IMR-90 (cell line): ENCODE measurements around the gene ARPP21. TPM values are rescaled to one million over a fixed set of nuclear protein-coding genes. Genes with fewer than 3 reads are reported as not detected.

Experiments used
- ATAC-seq: fragments of 200-7000 bp; cut with Tn5 transposase; 2 replicates; pipeline ENCODE4 v1.9.1; 2020; ENCODE audit warnings: low read depth, mild to moderate bottlenecking, moderate library complexity
- BruUV-seq: library from RNA; stranded (reverse); fragments of 400-500 nt; replicated peaks from 2 replicates; lab custom pipeline; 2021; lab: Mats Ljungman, UMichigan
- CTCF ChIA-PET: fragments of 300-600 bp; formaldehyde crosslinking; extraction: SDS; loops from one replicate; lab custom pipeline; 2021; ENCODE audit warnings: antibody characterized with exemption; lab: Yijun Ruan, JAX
- POLR2A ChIA-PET: fragments of 300-600 bp; sonication (Branson Sonifier 250); formaldehyde crosslinking; loops from one replicate; lab custom pipeline; 2022; ENCODE audit warnings: antibody characterized with exemption; ENCODE audit not compliant: unreplicated experiment; lab: Charles Lee
- DNase-seq: peaks from one replicate; pipeline ENCODE4 v3.0.0; 2013
- H2AFZ ChIP-seq: replicated peaks from 2 replicates; pipeline ENCODE3; 2013; ENCODE audit warnings: low read length, mild to moderate bottlenecking; ENCODE audit not compliant: poor library complexity
- H2AK5ac ChIP-seq: 2 replicates; pipeline ENCODE4 v1.6.1; 2013; ENCODE audit warnings: low read depth, low read length, inconsistent platforms
- H2AK9ac ChIP-seq: replicated peaks from 2 replicates; pipeline ENCODE3; 2013; ENCODE audit warnings: mild to moderate bottlenecking, low read depth, low read length, moderate library complexity; ENCODE audit not compliant: poor library complexity
- H2BK120ac ChIP-seq: 2 replicates; pipeline ENCODE4 v1.6.1; 2013; ENCODE audit warnings: low read depth, low read length, inconsistent platforms
- H2BK15ac ChIP-seq: 3 replicates; pipeline ENCODE4 v1.6.1; 2013; ENCODE audit warnings: low read depth, low read length, inconsistent platforms
- H2BK20ac ChIP-seq: 2 replicates; pipeline ENCODE4 v1.6.1; 2013; ENCODE audit warnings: low read depth, mild to moderate bottlenecking, inconsistent platforms, low read length, moderate library complexity
- H2BK5ac ChIP-seq: 2 replicates; pipeline ENCODE4 v1.6.1; 2013; ENCODE audit warnings: mild to moderate bottlenecking, low read depth, low read length, inconsistent platforms; ENCODE audit not compliant: poor library complexity, severe bottlenecking
- H3K14ac ChIP-seq: replicated peaks from 2 replicates; pipeline ENCODE4 v1.6.1; 2013; ENCODE audit warnings: low read depth, low read length, inconsistent platforms
- H3K18ac ChIP-seq: 2 replicates; pipeline ENCODE4 v1.6.1; 2013; ENCODE audit warnings: low read depth, low read length, control low read depth
- H3K23ac ChIP-seq: 2 replicates; pipeline ENCODE4 v1.6.1; 2013; ENCODE audit warnings: low read depth, low read length, inconsistent platforms
- H3K27ac ChIP-seq: 2 replicates; pipeline ENCODE4 v1.5.1; 2013; ENCODE audit warnings: mild to moderate bottlenecking, control low read depth, low read length; ENCODE audit not compliant: insufficient read depth
- H3K27me3 ChIP-seq: 2 replicates; pipeline ENCODE4 v1.6.1; 2013; ENCODE audit warnings: low read length; ENCODE audit not compliant: control insufficient read depth, insufficient read depth
- H3K36me3 ChIP-seq: 2 replicates; pipeline ENCODE4 v1.6.1; 2013; ENCODE audit warnings: low read length, mixed read lengths; ENCODE audit not compliant: control insufficient read depth, insufficient read depth
- H3K4ac ChIP-seq: 2 replicates; pipeline ENCODE4 v1.6.1; 2013; ENCODE audit warnings: low read depth, low read length, inconsistent platforms
- H3K4me1 ChIP-seq: 2 replicates; pipeline ENCODE4 v1.6.1; 2013; ENCODE audit warnings: low read length, mixed read lengths; ENCODE audit not compliant: control insufficient read depth, insufficient read depth
- H3K4me2 ChIP-seq: 2 replicates; pipeline ENCODE4 v1.6.1; 2013; ENCODE audit warnings: low read depth, mild to moderate bottlenecking, control low read depth, low read length, moderate library complexity
- H3K4me3 ChIP-seq: 2 replicates; pipeline ENCODE4 v1.5.1; 2013; ENCODE audit warnings: low read depth, mild to moderate bottlenecking, control low read depth, low read length, moderate library complexity; ENCODE audit not compliant: insufficient read depth
- H3K56ac ChIP-seq: 2 replicates; pipeline ENCODE4 v1.6.1; 2013; ENCODE audit warnings: low read length, inconsistent platforms; ENCODE audit not compliant: insufficient read depth; ENCODE audit errors: extremely low read depth
- H3K79me1 ChIP-seq, 2 experiments: 2 replicates each; pipeline ENCODE4 v1.6.1; 2013; ENCODE audit warnings: low read length in 2 of 2, inconsistent platforms in 1 of 2, low read depth in 1 of 2
- H3K9ac ChIP-seq: 2 replicates; pipeline ENCODE4 v1.6.1; 2013; ENCODE audit warnings: low read depth, low read length, control low read depth
- H3K9me1 ChIP-seq: 2 replicates; pipeline ENCODE4 v1.6.1; 2013; ENCODE audit warnings: low read length, inconsistent platforms; ENCODE audit not compliant: insufficient read depth
- H3K9me3 ChIP-seq: 2 replicates; pipeline ENCODE4 v1.6.1; 2013; ENCODE audit warnings: low read length; ENCODE audit not compliant: control insufficient read depth, insufficient read depth
- H4K20me1 ChIP-seq: 2 replicates; pipeline ENCODE4 v1.6.1; 2013; ENCODE audit warnings: low read length, inconsistent platforms; ENCODE audit not compliant: insufficient read depth
- H4K5ac ChIP-seq: 2 replicates; pipeline ENCODE4 v1.6.1; 2013; ENCODE audit warnings: mild to moderate bottlenecking, low read depth, low read length, control low read depth
- H4K8ac ChIP-seq, 2 experiments: 2 replicates each; pipeline ENCODE4 v1.6.1; 2013; ENCODE audit warnings: low read depth in 2 of 2, low read length in 2 of 2, control low read depth in 1 of 2, inconsistent platforms in 1 of 2
- H4K91ac ChIP-seq: 2 replicates; pipeline ENCODE4 v1.6.1; 2013; ENCODE audit warnings: low read depth, low read length, inconsistent platforms; ENCODE audit not compliant: insufficient read depth
- CEBPB ChIP-seq: IDR thresholded peaks from 2 replicates; pipeline ENCODE4 v1.6.1; 2012; ENCODE audit warnings: low read depth, low read length, improper control_type of control experiment
- MAZ ChIP-seq: IDR thresholded peaks from 2 replicates; pipeline ENCODE4 v1.6.1; 2012; ENCODE audit warnings: low read depth, mild to moderate bottlenecking, low read length, improper control_type of control experiment, moderate library complexity, borderline replicate concordance
- POLR2A ChIP-seq: IDR thresholded peaks from 2 replicates; pipeline ENCODE4 v1.6.1; 2012; ENCODE audit warnings: mild to moderate bottlenecking, low read depth, low read length
- RCOR1 ChIP-seq: IDR thresholded peaks from 2 replicates; pipeline ENCODE4 v1.6.1; 2012; ENCODE audit warnings: mild to moderate bottlenecking, low read length, improper control_type of control experiment; ENCODE audit not compliant: insufficient replicate concordance
- USF2 ChIP-seq: fragments of 150-350 bp; IDR thresholded peaks from 2 replicates; pipeline ENCODE4 v1.6.1; 2017; ENCODE audit warnings: mild to moderate bottlenecking, antibody characterized with exemption, low read length, low read depth
- WGBS, 2 experiments: methylation state at CpG; one replicate each; pipeline versions ENCODE4 v1.1.5 to v1.1.7; 2013; ENCODE audit warnings: missing lambda C conversion rate in 2 of 2; ENCODE audit not compliant: insufficient read length in 1 of 2; ENCODE audit errors: extremely low coverage in 2 of 2; 5-methylcytosine and 5-hydroxymethylcytosine counted together
- dilution Hi-C: fragments of 300-500 bp; cut with HindIII; formaldehyde crosslinking; loops from one replicate; pipeline ENCODE4 v1.14.3; 2018; ENCODE audit warnings: low sequenced_read_pairs; ENCODE audit not compliant: unreplicated experiment
- in situ Hi-C: fragments of 300-500 bp; cut with MboI; formaldehyde crosslinking; loops from 3 replicates; pipeline ENCODE4 v1.14.3; 2019; ENCODE audit warnings: low sequenced_read_pairs, inconsistent platforms, mixed read lengths
- intact Hi-C: fragments of 100-400 bp; cut with micrococcal nuclease; formaldehyde crosslinking; loops from 2 replicates; pipeline ENCODE4 v1.10.0; 2022
- polyA plus RNA-seq, 3 experiments: library from polyadenylated mRNA; depleted of rRNA; stranded (reverse); fragments of >200 nt; gene quantifications; 2 replicates each; pipeline ENCODE4 v1.2.3, GENCODE V29; 2012; ENCODE audit warnings: low replicate concordance in 1 of 3
- total RNA-seq: library from RNA; depleted of rRNA; stranded (reverse); fragments of >200 nt; gene quantifications from 2 replicates; pipeline ENCODE4 v1.2.3, GENCODE V29; 2012

Gene ARPP21
- total and polyA plus RNA-seq, 2 of the 4 experiments (the other 2 are of a cell fraction), result not detected

- H3K18ac ChIP-seq, result no peak overlapping the region
- POLR2A ChIA-PET, result no interaction called here
- no peak overlapping the region for H2BK20ac ChIP-seq
- no peaks in the 10 kb centered on the region; the same call in none of the 2 replicates for H3K27me3 ChIP-seq
- no peak overlapping the region for H2BK15ac ChIP-seq
- dilution Hi-C loops (no loop called here), in situ Hi-C loops (no loop called here), intact Hi-C loops (no loop called here)
- CTCF ChIA-PET, result no interaction called here
- no peak overlapping the region for H2AK5ac ChIP-seq
- no peak overlapping the region for H3K27ac ChIP-seq
- TF ChIP-seq USF2 (no peak), CEBPB (no peak), MAZ (no peak), POLR2A (no peak), RCOR1 (no peak)
- H3K9me1 ChIP-seq, result no peaks in the 10 kb centered on the region
- no peak overlapping the region for H3K4me3 ChIP-seq
- no peak overlapping the region for H4K8ac ChIP-seq
- H3K9me3 ChIP-seq, result peaks cover 2% of the 10 kb centered on the region
- H3K23ac ChIP-seq, result no peak overlapping the region
- no peak overlapping the region for H3K56ac ChIP-seq
- no peak overlapping the region for H4K91ac ChIP-seq
- no peaks in the 10 kb centered on the region for H4K20me1 ChIP-seq
- H4K5ac ChIP-seq, result no peak overlapping the region
- WGBS, 2 experiments, result no CpG with 5 or more reads among the region's 4 CpGs
- no TSS peak for BruUV-seq
- no peak overlapping the region for H2BK5ac ChIP-seq
- no peak overlapping the region for H2AFZ ChIP-seq
- no peak overlapping the region for H2BK120ac ChIP-seq
- no peak overlapping the region for H3K4ac ChIP-seq
- DNase-seq (no peak), ATAC-seq (no peak)
- no peak overlapping the region for H2AK9ac ChIP-seq
- no peaks in the 10 kb centered on the region for H3K4me1 ChIP-seq
- no peak overlapping the region for H3K4me2 ChIP-seq
- no peak overlapping the region for H3K14ac ChIP-seq
- H3K9ac ChIP-seq, result no peak overlapping the region
- H3K79me1 ChIP-seq, result no peaks in the 10 kb centered on the region
- H3K36me3 ChIP-seq, result no peaks in the 10 kb centered on the region
These were observed 2.7 kb downstream of the ARPP21 start for GRCh38 chr3:35641920-35642527.
